GM18868 (cell line): ENCODE results near the gene BPIFB3.
"Not testable (repeated sequence)": the region's sequence is repeated elsewhere in the genome, so short reads cannot be mapped to it uniquely, and the experiment has no call there.

Experiments used
- ATAC-seq: cut with Tn5 transposase; IDR thresholded peaks from one replicate; pipeline ENCODE4 v1.9.1; 2021; ENCODE audit warnings: mild to moderate bottlenecking, moderate library complexity; ENCODE audit not compliant: unreplicated experiment

BPIFB3 gene

DNA sequence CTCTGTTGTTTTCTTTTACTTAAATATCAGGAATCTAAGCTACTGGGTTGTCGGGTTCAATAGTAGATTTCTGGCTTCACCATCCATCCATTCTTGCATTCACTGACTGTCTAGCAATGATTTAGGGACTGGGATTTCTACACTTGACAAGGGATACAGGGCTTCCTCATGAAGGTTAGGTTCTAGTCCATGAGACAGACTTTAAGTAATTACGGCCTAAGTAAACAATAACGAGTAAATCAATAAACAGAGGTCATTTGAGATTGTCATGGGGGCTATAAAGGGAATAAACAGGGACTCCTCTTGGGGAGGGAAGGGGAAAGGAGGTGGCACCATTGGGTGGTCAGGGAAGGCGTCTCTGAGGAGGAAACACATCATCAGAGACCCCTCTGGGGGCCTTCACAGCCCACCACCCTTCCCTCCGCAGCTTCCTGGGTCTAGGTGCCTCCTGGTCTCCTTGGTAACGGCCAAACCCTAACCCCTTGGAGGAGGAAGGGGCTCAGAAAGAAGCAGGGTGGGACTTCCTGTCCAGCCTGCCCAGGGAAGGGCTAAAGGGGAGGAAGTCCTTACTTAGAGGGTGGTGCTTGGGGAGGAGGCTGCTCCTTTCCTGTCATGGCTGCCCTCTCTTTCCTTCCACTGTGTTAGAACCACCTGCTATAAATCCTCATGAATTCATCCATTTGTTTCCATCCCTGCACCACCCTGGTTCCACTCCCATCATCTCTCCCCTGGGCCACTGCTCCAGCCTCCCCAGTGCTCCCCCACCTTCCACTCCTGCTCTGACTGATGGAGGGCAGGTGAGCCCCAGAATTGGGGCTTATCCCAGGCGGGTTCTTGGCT lies 59.1 kb downstream of the BPIFB3 start:
- ATAC-seq = no peak

DNA sequence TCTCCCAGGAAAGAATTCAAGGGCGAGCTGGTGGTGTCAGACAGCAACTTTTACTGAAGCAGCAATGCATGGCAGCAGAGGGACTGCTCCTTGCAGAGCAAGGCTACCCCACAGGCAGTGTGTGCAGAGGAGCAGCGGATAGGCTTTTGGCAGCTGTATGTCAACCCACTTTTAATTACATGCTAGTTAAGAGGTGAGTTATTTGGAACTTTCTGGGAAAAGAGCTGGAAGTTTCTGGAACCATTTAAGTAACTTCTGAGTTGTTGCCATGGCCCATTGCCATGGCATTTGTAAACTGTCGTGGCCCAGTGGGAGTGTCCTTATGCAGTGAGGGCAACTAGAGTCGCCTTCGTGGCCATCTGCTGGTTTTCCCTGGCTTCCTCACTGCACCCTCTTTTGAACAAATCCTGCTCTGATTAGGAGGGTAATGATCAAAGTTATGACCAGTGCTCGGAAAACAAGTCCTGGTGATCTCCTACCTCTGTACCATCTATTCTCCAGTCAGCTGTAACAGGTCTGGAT lies 59.7 kb downstream of the BPIFB3 start:
- ATAC-seq = no peak

DNA sequence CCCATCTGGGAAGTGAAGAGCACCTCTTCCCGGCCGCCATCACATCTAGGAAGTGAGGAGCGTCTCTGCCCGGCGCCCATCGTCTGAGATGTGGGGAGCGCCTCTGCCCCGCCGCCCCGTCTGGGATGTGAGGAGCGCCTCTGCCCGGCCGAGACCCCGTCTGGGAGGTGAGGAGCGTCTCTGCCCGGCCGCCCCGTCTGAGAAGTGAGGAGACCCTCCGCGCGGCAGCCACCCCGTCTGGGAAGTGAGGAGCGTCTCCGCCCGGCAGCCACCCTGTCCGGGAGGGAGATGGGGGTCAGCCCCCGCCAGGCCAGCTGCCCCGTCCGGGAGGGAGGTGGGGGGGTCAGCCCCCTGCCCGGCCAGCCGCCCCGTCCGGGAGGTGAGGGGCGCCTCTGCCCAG lies 61.8 kb downstream of the BPIFB3 start:
- not testable (repeated sequence) for ATAC-seq

DNA sequence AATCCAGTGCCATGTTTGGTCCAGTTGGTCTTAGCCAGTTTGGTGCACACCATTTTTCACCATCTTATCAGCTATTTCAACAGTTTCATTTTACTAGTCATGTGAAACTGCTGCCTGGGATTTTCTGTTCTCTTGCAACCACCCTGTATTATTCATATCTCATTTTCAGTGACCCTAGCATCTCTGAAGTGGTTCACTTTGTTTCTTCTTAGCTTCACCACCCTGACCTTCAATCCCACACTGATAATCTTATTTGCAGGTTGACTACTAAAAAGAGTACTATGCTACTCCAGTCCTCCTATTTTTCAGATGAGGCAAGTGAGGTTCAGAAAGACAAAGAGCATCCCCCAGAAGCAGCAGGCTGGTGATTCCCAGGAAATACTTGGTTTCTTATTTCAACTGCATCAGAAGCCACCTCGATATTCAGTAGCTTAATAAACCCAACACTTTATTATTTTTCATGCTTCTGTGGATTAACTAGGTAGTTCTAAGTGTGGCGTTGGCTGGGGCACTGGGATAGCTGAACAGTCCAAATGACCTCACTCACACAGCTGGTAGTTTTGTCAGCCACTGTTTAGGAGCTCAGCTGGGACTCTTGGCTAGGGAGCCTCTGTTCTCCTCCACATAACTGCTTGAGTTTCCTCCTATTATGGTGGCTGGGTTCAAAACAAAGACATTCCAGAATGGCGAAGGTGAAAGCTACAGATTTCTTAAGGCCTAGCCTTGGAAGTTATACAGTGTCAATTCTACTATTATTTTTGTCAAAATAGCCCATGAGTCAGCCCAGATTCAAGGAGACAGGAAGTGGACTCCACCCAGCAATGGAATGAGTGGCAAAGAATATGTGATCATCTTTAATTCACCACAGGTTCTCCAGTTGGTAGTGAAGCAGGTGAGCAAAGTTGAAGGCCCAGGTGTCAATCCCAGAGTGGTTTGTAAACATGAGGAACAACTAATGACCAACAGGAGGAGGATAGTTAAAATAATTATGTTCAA lies 66.3 kb downstream of the BPIFB3 start:
- ATAC-seq = peak; percentile 72

DNA sequence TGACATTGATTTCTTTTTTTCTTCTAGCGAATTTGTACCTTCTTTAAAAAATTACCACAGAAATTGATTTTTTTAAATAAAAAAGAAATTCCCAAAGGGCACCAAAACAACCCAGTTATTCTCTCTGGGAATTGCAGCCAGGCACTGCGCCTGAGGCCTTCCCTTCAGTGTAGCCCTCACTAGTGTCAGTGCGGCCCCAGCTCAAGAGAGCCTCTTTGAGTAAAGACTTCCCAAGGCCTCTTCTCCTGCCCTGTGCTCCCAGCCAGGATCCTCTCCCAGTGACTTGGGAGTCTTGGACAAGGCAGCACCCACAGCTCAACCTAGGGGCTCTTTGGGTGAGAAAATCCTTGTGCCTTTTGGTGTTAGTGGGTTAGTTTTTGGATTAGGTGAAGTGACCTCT lies 67.2 kb downstream of the BPIFB3 start:
- ATAC-seq = no peak

DNA sequence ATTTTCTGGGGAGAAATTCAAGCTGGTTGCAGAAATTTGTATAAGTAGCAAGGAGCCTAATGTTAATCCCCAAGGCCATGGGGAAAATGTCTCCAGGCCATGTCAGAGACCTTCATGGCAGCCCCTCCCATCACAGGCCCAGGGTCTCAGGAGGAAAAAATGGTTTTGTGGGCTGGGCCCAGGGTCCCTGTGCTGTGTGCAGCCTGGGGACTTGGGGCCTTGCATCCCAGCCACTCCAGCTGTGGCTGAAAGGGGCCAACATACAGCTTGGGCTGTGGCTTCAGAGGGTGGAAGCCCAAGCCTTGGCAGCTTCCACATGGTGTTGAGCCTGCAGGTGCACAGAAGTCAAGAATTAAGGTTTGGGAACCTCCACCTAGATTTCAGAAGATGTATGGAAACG lies 68.6 kb downstream of the BPIFB3 start:
- not testable (repeated sequence) for ATAC-seq
